Cortex of kidney (tissue), 1 donor: Measurements from ENCODE around the gene AP4B1.

Source experiments
- DNase-seq: peaks from one replicate; lab custom pipeline; 2025; lab: John Stamatoyannopoulos, UW

Gene AP4B1

GRCh38 chr1:113895098-113895497, 9.5 kb downstream of the AP4B1 start:
- no peak for DNase-seq

GRCh38 chr1:113893267-113893666, 11.3 kb downstream of the AP4B1 start:
- no peak for DNase-seq

GRCh38 chr1:113891631-113892220, 12.9 kb downstream of the AP4B1 start:
- DNase-seq, result no peak

- DNase-seq, result no peak
Measured at GRCh38 chr1:113890816-113891215, 13.8 kb downstream of the AP4B1 start.

- DNase-seq, result no peak
Measured at GRCh38 chr1:113887402-113888175, 17.0 kb downstream of the AP4B1 start, which contains the start of gene BCL2L15. Gene BCL2L15 (minus strand): TSS chr1:113887581. CDS start chr1:113887375, 206 bp downstream.

- no peak for DNase-seq
Measured at GRCh38 chr1:113886417-113887401, 17.9 kb downstream of the AP4B1 start.

GRCh38 chr1:113881661-113882060, 22.9 kb downstream of the AP4B1 start:
- no peak for DNase-seq

- no peak for DNase-seq
Measured at GRCh38 chr1:113879739-113880038, 24.9 kb downstream of the AP4B1 start.

GRCh38 chr1:113876176-113876575, 28.4 kb downstream of the AP4B1 start:
- no peak for DNase-seq

GRCh38 chr1:113875714-113876113, 28.9 kb downstream of the AP4B1 start:
- no peak for DNase-seq

GRCh38 chr1:113874012-113874879, 30.4 kb downstream of the AP4B1 start:
- no peak for DNase-seq

- DNase-seq, result no peak
Measured at GRCh38 chr1:113872219-113872935, 32.2 kb downstream of the AP4B1 start.

- DNase-seq, result no peak
Measured at GRCh38 chr1:113871597-113872113, 32.9 kb downstream of the AP4B1 start, which contains the start of gene PTPN22. Gene PTPN22 (minus strand): TSS chr1:113871712.

GRCh38 chr1:113870778-113871177, 33.8 kb downstream of the AP4B1 start:
- DNase-seq, result no peak

GRCh38 chr1:113868387-113869083, 36.1 kb downstream of the AP4B1 start:
- no peak for DNase-seq

- DNase-seq, result no peak
Measured at GRCh38 chr1:113861641-113862040, 43.0 kb downstream of the AP4B1 start.

GRCh38 chr1:113860891-113861290, 43.7 kb downstream of the AP4B1 start:
- no peak for DNase-seq

GRCh38 chr1:113859478-113860175, 45.0 kb downstream of the AP4B1 start:
- DNase-seq, result no peak

GRCh38 chr1:113858982-113859381, 45.6 kb downstream of the AP4B1 start:
- no peak for DNase-seq
